ENCODE data around the gene NCAM1.

- TF ChIP-seq CTCF (CRISPR knock-in tag; IDR thresholded peaks at IDR 0.05): no peak
- TF ChIP-seq ZNF121 (CRISPR knock-in tag; IDR thresholded peaks at IDR 0.05): no peak
- TF ChIP-seq ZFP36 (IDR thresholded peaks at IDR 0.05; ENCODE audit: borderline replicate concordance, low read depth, low read length, partially characterized antibody): no peak
- TF ChIP-seq ZNF292 (CRISPR knock-in tag; IDR thresholded peaks at IDR 0.05; ENCODE audit: borderline replicate concordance, low read depth): no peak
- no peak for TF ChIP-seq TEAD2 (CRISPR knock-in tag; IDR thresholded peaks at IDR 0.05)
- no peak for TF ChIP-seq HOMEZ (CRISPR knock-in tag; IDR thresholded peaks at IDR 0.05; ENCODE audit: low read depth)
- no peak for TF ChIP-seq GFI1 (CRISPR knock-in tag; IDR thresholded peaks at IDR 0.05; ENCODE audit: borderline replicate concordance)
- no peak for TF ChIP-seq TAF1 (CRISPR knock-in tag; IDR thresholded peaks at IDR 0.05)
Measured at GRCh38 chr11:113262594-113262993, 301.4 kb downstream of the NCAM1 start.
